ENCODE measurements around the gene ZBTB24.

DNA sequence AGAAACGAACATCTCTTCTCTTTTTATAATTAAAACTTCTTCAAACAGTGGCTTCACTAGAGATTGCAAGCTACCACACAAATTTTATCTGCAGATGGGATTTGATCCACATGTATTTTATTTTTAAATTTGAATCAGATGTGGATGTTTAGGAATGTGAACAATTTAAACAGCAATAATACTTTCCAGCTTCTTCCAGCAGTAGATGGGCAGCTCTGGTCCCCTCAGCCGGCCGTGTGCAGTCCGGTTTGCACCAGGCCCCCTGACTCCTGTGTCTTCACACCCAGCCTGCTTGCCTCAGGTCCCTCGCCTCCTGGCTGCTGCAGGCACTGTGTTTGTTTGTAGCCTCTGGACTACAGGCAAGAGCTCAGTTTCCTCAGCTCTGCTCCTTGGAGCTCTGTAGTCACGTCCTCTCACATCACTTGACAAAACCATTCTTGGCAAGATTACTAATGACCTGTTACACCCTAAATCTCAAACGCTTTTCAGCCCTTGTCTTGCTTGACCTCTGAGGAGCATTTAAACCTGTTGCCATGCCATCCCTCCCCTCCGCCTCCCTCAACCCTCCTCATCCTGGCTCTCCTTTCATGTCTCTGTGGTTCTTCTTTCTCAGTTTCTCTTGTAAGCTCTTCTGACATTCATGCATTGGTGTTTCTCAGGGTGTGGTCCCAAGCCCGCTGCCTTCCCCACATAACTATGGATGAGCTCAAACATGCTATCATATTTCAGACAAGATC lies 13.2 kb upstream of the ZBTB24 start:
- TF ChIP-seq CTCF (IDR thresholded peaks at IDR 0.05) (no peak), POLR2A (IDR thresholded peaks at IDR 0.05) (no peak)

Data from thyroid gland (tissue), 4 donors.